Gastroesophageal sphincter (tissue), 3 donors: ENCODE results near the gene MCC.

Experiments used
- EP300 ChIP-seq: sonication (generic); formaldehyde crosslinking; IDR thresholded peaks from one replicate; pipeline ENCODE4 v1.6.1; 2017; ENCODE audit warnings: antibody characterized with exemption, mild to moderate bottlenecking
- POLR2A ChIP-seq, 2 donors: fragments of 450-650 bp; IDR thresholded peaks; one replicate each; pipeline ENCODE4 v1.6.1; 2017; ENCODE audit warnings: antibody characterized with exemption in 2 of 2, mild to moderate bottlenecking in 2 of 2, moderate library complexity in 1 of 2
- POLR2AphosphoS5 ChIP-seq: sonication (generic); formaldehyde crosslinking; IDR thresholded peaks from one replicate; pipeline ENCODE4 v1.6.1; 2017; ENCODE audit warnings: antibody characterized with exemption
- TF ChIP-seq, protein P1 (sequence below), 4 experiments: fragments of 200-600 bp in 2 of 4; fragments of 450-650 bp in 2 of 4; sonication (generic) in 1 of 4; IDR thresholded peaks; one replicate each; pipeline ENCODE4 v1.5.1; 2017 to 2019; ENCODE audit warnings: antibody characterized with exemption in 4 of 4, mild to moderate bottlenecking in 2 of 4, moderate library complexity in 2 of 4

DNA sequence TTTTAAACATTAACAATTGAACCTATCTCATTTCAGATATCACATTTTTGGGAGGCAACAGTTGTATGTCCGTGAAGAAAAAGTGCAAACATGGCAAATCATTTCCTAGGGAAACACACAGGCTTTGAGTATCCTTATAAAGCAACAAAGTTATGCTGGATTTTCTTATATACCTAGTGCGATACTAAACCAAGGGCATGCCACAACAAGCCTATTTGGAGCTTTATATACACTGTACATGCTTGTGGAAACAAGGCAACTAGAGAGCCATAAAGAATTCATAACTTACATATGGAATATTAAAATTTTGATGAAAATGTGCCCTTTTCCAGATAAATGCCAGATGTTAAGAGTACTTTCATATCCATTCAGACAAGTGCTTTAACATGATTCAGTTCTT, 320.3 kb downstream of the MCC start:
- TF ChIP-seq, protein P1, sequence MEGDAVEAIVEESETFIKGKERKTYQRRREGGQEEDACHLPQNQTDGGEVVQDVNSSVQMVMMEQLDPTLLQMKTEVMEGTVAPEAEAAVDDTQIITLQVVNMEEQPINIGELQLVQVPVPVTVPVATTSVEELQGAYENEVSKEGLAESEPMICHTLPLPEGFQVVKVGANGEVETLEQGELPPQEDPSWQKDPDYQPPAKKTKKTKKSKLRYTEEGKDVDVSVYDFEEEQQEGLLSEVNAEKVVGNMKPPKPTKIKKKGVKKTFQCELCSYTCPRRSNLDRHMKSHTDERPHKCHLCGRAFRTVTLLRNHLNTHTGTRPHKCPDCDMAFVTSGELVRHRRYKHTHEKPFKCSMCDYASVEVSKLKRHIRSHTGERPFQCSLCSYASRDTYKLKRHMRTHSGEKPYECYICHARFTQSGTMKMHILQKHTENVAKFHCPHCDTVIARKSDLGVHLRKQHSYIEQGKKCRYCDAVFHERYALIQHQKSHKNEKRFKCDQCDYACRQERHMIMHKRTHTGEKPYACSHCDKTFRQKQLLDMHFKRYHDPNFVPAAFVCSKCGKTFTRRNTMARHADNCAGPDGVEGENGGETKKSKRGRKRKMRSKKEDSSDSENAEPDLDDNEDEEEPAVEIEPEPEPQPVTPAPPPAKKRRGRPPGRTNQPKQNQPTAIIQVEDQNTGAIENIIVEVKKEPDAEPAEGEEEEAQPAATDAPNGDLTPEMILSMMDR (IDR thresholded peaks at IDR 0.05): no peak
- TF ChIP-seq POLR2A (IDR thresholded peaks at IDR 0.05) (no peak), EP300 (no peak), POLR2AphosphoS5 (no peak)
